Transverse colon (tissue), 3 donors: ENCODE results near the gene PBX4.

Experiments used
- EP300 ChIP-seq: sonication (generic); formaldehyde crosslinking; IDR thresholded peaks from one replicate; pipeline ENCODE4 v1.6.1; 2017; ENCODE audit warnings: antibody characterized with exemption, low read depth
- POLR2A ChIP-seq: fragments of 450-650 bp; IDR thresholded peaks from one replicate; pipeline ENCODE4 v1.6.1; 2016; ENCODE audit warnings: antibody characterized with exemption, mild to moderate bottlenecking, moderate library complexity
- POLR2AphosphoS5 ChIP-seq, 3 donors: sonication (generic); formaldehyde crosslinking; IDR thresholded peaks; one replicate each; pipeline ENCODE4 v1.6.1; 2016; ENCODE audit warnings: antibody characterized with exemption in 3 of 3

- TF ChIP-seq POLR2AphosphoS5 (IDR thresholded peaks at IDR 0.05) (no peak), EP300 (no peak), POLR2A (no peak)
Measured at GRCh38 chr19:19530889-19531288, 87.6 kb downstream of the PBX4 start.
